Measurements from ENCODE around the gene DOLPP1. TPM values are rescaled to one million over a fixed set of nuclear protein-coding genes. Genes with fewer than 3 reads are reported as not detected.
"Not testable (repeated sequence)": the region's sequence is repeated elsewhere in the genome, so short reads cannot be mapped to it uniquely, and the experiment has no call there.

Gene DOLPP1
- total and polyA plus RNA-seq, 4 donors, result 14.6 to 15.6 (median 15.0) TPM

DNA sequence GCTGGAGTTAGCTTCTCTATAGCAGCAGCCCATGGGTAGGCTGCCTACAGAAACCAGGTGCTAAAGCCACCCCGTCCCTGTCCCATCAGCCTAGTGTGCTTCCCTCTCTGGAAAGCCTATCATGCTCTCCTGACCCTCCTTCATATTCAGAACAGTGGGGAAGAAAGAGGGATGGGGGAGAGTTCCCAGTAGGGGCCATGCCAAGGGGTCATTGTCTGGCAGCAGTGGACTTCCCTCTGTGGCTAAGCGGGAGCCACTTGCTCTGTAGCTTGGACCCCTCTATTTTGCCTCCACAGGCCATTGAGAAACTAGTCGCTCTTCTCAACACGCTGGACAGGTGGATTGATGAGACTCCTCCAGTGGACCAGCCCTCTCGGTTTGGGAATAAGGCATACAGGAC is 47.8 kb downstream of the DOLPP1 start:
- no peak overlapping the region for H3K27ac ChIP-seq (ENCODE audit: low read depth in 1 of 2, low read length in 2 of 2)
- H3K9ac ChIP-seq (ENCODE audit: low read depth in 1 of 2, low read length in 2 of 2), result no peak overlapping the region
- no peak overlapping the region for H3K4me3 ChIP-seq (ENCODE audit: low read depth in 1 of 3, low read length in 3 of 3)
- DNase-seq (ENCODE audit: low spot score), result peak; percentile 25
- H3K4me1 ChIP-seq (ENCODE audit: control insufficient read depth in 4 of 4, insufficient read depth in 4 of 4, low read length in 3 of 4), result peaks cover 0 to 5% (median 2%) of the 10 kb centered on the region in 4 donors
- H3K36me3 ChIP-seq (ENCODE audit: control insufficient read depth in 4 of 4, insufficient read depth in 3 of 4, low read depth in 1 of 4, low read length in 3 of 4), result peaks cover 7 to 38% (median 16%) of the 10 kb centered on the region in 4 donors
- 97% methylated on average over 5 of the region's 5 CpGs for WGBS
- no peaks in the 10 kb centered on the region for H3K27me3 ChIP-seq (ENCODE audit: control insufficient read depth in 4 of 4, insufficient read depth in 4 of 4, low read length in 3 of 4)
- TF ChIP-seq, protein P1, sequence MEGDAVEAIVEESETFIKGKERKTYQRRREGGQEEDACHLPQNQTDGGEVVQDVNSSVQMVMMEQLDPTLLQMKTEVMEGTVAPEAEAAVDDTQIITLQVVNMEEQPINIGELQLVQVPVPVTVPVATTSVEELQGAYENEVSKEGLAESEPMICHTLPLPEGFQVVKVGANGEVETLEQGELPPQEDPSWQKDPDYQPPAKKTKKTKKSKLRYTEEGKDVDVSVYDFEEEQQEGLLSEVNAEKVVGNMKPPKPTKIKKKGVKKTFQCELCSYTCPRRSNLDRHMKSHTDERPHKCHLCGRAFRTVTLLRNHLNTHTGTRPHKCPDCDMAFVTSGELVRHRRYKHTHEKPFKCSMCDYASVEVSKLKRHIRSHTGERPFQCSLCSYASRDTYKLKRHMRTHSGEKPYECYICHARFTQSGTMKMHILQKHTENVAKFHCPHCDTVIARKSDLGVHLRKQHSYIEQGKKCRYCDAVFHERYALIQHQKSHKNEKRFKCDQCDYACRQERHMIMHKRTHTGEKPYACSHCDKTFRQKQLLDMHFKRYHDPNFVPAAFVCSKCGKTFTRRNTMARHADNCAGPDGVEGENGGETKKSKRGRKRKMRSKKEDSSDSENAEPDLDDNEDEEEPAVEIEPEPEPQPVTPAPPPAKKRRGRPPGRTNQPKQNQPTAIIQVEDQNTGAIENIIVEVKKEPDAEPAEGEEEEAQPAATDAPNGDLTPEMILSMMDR (IDR thresholded peaks at IDR 0.05; ENCODE audit: low read depth, low read length, missing input control), result no peak
- TF ChIP-seq EGR1 (IDR thresholded peaks at IDR 0.05; ENCODE audit: low read depth in 2 of 2) (no peak), NR2F2 (IDR thresholded peaks at IDR 0.05) (no peak), HNF4A (conservative IDR thresholded peaks at IDR 0.05) (no peak), SP1 (IDR thresholded peaks at IDR 0.05) (no peak), TAF1 (conservative IDR thresholded peaks at IDR 0.05) (no peak), FOXA2 (IDR thresholded peaks at IDR 0.05) (no peak), RXRA (IDR thresholded peaks at IDR 0.05) (no peak), HNF4G (IDR thresholded peaks at IDR 0.05) (no peak), GABPA (IDR thresholded peaks at IDR 0.05 in 1 of 2, conservative IDR thresholded peaks at IDR 0.05 in 1 of 2) (no peak)
- no peaks in the 10 kb centered on the region for H3K9me3 ChIP-seq (ENCODE audit: control insufficient read depth in 4 of 4, low read length in 3 of 4)

GRCh38 chr9:129130271-129130670 is 49.4 kb downstream of the DOLPP1 start:
- H3K9ac ChIP-seq (ENCODE audit: low read depth in 1 of 2, low read length in 2 of 2); H3K9me3 ChIP-seq (ENCODE audit: control insufficient read depth in 4 of 4, low read length in 3 of 4); H3K4me1 ChIP-seq (ENCODE audit: control insufficient read depth in 4 of 4, insufficient read depth in 4 of 4, low read length in 3 of 4); H3K4me3 ChIP-seq (ENCODE audit: low read depth in 1 of 3, low read length in 3 of 3); H3K27me3 ChIP-seq (ENCODE audit: control insufficient read depth in 4 of 4, insufficient read depth in 4 of 4, low read length in 3 of 4); DNase-seq (ENCODE audit: low spot score); H3K27ac ChIP-seq (ENCODE audit: low read depth in 1 of 2, low read length in 2 of 2): not testable (repeated sequence)
- WGBS, result 89% methylated on average over 7 of the region's 7 CpGs
- H3K36me3 ChIP-seq (ENCODE audit: control insufficient read depth in 4 of 4, insufficient read depth in 3 of 4, low read depth in 1 of 4, low read length in 3 of 4), result peaks cover 6 to 31% (median 16%) of the 10 kb centered on the region in 4 donors

DNA sequence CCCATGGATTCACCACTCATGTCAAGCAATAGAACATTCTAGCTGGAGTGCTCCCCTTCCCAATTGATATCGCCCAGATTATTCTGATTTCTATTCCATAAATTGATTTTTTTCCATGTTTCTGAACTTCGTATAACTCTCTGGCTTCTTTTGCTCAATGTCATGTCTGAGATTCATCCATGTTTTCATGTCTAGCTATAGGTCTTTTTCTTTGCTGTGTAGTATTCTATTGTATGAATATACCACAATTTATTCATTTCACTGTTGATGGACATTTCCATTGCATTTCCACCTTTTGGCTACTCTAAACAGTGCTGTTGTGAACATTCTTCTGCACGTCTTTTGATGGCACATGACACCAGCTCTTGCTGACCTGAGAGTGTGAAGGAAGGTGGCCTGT is 49.9 kb downstream of the DOLPP1 start:
- DNase-seq (ENCODE audit: low spot score), result no peak
- H3K27ac ChIP-seq (ENCODE audit: low read depth in 1 of 2, low read length in 2 of 2), result no peak overlapping the region
- H3K9ac ChIP-seq (ENCODE audit: low read depth in 1 of 2, low read length in 2 of 2), result no peak overlapping the region
- H3K9me3 ChIP-seq (ENCODE audit: control insufficient read depth in 4 of 4, low read length in 3 of 4), result no peaks in the 10 kb centered on the region
- H3K27me3 ChIP-seq (ENCODE audit: control insufficient read depth in 4 of 4, insufficient read depth in 4 of 4, low read length in 3 of 4), result no peaks in the 10 kb centered on the region
- H3K4me1 ChIP-seq (ENCODE audit: control insufficient read depth in 4 of 4, insufficient read depth in 4 of 4, low read length in 3 of 4), result peaks cover 0 to 9% (median 5%) of the 10 kb centered on the region in 4 donors
- WGBS, result 66% methylated on average over 3 of the region's 3 CpGs
- TF ChIP-seq RAD21 (IDR thresholded peaks at IDR 0.05) (no peak), FOXA2 (IDR thresholded peaks at IDR 0.05) (no peak), TAF1 (conservative IDR thresholded peaks at IDR 0.05) (no peak), EGR1 (IDR thresholded peaks at IDR 0.05; ENCODE audit: low read depth in 2 of 2) (no peak), SP1 (IDR thresholded peaks at IDR 0.05) (no peak), NR2F2 (IDR thresholded peaks at IDR 0.05) (no peak), GABPA (IDR thresholded peaks at IDR 0.05 in 1 of 2, conservative IDR thresholded peaks at IDR 0.05 in 1 of 2) (no peak), YY1 (IDR thresholded peaks at IDR 0.05) (no peak), FOXA1 (IDR thresholded peaks at IDR 0.05) (no peak), RXRA (IDR thresholded peaks at IDR 0.05) (no peak), ZBTB33 (IDR thresholded peaks at IDR 0.05) (no peak), JUND (IDR thresholded peaks at IDR 0.05) (no peak), HNF4G (IDR thresholded peaks at IDR 0.05) (no peak), HNF4A (conservative IDR thresholded peaks at IDR 0.05) (no peak)
- TF ChIP-seq, protein P1 (IDR thresholded peaks at IDR 0.05; ENCODE audit: low read depth, low read length, missing input control), result no peak
- TF ChIP-seq, protein P2, sequence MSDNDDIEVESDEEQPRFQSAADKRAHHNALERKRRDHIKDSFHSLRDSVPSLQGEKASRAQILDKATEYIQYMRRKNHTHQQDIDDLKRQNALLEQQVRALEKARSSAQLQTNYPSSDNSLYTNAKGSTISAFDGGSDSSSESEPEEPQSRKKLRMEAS (IDR thresholded peaks at IDR 0.05), result no peak
- TF ChIP-seq, protein P3, sequence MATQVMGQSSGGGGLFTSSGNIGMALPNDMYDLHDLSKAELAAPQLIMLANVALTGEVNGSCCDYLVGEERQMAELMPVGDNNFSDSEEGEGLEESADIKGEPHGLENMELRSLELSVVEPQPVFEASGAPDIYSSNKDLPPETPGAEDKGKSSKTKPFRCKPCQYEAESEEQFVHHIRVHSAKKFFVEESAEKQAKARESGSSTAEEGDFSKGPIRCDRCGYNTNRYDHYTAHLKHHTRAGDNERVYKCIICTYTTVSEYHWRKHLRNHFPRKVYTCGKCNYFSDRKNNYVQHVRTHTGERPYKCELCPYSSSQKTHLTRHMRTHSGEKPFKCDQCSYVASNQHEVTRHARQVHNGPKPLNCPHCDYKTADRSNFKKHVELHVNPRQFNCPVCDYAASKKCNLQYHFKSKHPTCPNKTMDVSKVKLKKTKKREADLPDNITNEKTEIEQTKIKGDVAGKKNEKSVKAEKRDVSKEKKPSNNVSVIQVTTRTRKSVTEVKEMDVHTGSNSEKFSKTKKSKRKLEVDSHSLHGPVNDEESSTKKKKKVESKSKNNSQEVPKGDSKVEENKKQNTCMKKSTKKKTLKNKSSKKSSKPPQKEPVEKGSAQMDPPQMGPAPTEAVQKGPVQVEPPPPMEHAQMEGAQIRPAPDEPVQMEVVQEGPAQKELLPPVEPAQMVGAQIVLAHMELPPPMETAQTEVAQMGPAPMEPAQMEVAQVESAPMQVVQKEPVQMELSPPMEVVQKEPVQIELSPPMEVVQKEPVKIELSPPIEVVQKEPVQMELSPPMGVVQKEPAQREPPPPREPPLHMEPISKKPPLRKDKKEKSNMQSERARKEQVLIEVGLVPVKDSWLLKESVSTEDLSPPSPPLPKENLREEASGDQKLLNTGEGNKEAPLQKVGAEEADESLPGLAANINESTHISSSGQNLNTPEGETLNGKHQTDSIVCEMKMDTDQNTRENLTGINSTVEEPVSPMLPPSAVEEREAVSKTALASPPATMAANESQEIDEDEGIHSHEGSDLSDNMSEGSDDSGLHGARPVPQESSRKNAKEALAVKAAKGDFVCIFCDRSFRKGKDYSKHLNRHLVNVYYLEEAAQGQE (IDR thresholded peaks at IDR 0.05), result no peak
- TF ChIP-seq, protein P4, sequence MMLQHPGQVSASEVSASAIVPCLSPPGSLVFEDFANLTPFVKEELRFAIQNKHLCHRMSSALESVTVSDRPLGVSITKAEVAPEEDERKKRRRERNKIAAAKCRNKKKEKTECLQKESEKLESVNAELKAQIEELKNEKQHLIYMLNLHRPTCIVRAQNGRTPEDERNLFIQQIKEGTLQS (IDR thresholded peaks at IDR 0.05), result no peak
- no peak overlapping the region for H3K4me3 ChIP-seq (ENCODE audit: low read depth in 1 of 3, low read length in 3 of 3)
- peaks cover 6 to 31% (median 14%) of the 10 kb centered on the region in 4 donors for H3K36me3 ChIP-seq (ENCODE audit: control insufficient read depth in 4 of 4, insufficient read depth in 3 of 4, low read depth in 1 of 4, low read length in 3 of 4)
